H9 (cell line): ENCODE data around the gene PMM2. TPM values are rescaled to one million over a fixed set of nuclear protein-coding genes. Genes with fewer than 3 reads are reported as not detected.

Experiments
- DNase-seq: peaks from one replicate; pipeline ENCODE4 v3.0.0-alpha.2; 2017
- H2AFZ ChIP-seq: one replicate; pipeline ENCODE4 v1.6.1; 2013; ENCODE audit warnings: mild to moderate bottlenecking, low read length, control low read depth, moderate library complexity
- H2AK5ac ChIP-seq: 2 replicates; pipeline ENCODE4 v1.6.1; 2013; ENCODE audit warnings: low read length, control low read depth, mixed read lengths; ENCODE audit not compliant: insufficient read length
- H2BK120ac ChIP-seq: one replicate; pipeline ENCODE4 v1.6.1; 2013; ENCODE audit warnings: low read depth, mild to moderate bottlenecking, low read length, control low read depth, inconsistent platforms; ENCODE audit not compliant: poor library complexity, severe bottlenecking
- H2BK12ac ChIP-seq: 2 replicates; pipeline ENCODE4 v1.6.1; 2013; ENCODE audit warnings: low read length, control low read depth, mixed read lengths, low read depth; ENCODE audit not compliant: insufficient read length
- H2BK15ac ChIP-seq: 2 replicates; pipeline ENCODE4 v1.6.1; 2013; ENCODE audit warnings: low read depth, low read length, control low read depth
- H2BK20ac ChIP-seq: one replicate; pipeline ENCODE4 v1.6.1; 2013; ENCODE audit warnings: low read depth, mild to moderate bottlenecking, low read length, control low read depth, inconsistent platforms; ENCODE audit not compliant: poor library complexity, severe bottlenecking
- H2BK5ac ChIP-seq: 2 replicates; pipeline ENCODE4 v1.6.1; 2013; ENCODE audit warnings: low read length, control low read depth, mixed read lengths; ENCODE audit not compliant: insufficient read length
- H3K14ac ChIP-seq: 2 replicates; pipeline ENCODE4 v1.6.1; 2013; ENCODE audit warnings: low read length, control low read depth; ENCODE audit not compliant: insufficient read depth
- H3K18ac ChIP-seq: 2 replicates; pipeline ENCODE4 v1.6.1; 2013; ENCODE audit warnings: low read depth, mild to moderate bottlenecking, mixed read lengths, low read length, control low read depth; ENCODE audit not compliant: insufficient read length
- H3K23ac ChIP-seq: 2 replicates; pipeline ENCODE4 v1.6.1; 2013; ENCODE audit warnings: low read length, control low read depth, mixed read lengths, low read depth; ENCODE audit not compliant: insufficient read length
- H3K23me2 ChIP-seq: 2 replicates; pipeline ENCODE4 v1.6.1; 2013; ENCODE audit warnings: low read depth, mild to moderate bottlenecking, mixed read lengths, low read length, control low read depth; ENCODE audit not compliant: insufficient read length, poor library complexity, severe bottlenecking
- H3K27ac ChIP-seq: 2 replicates; pipeline ENCODE4 v1.5.1; 2013; ENCODE audit warnings: low read length, control low read depth, mixed read lengths, low read depth; ENCODE audit not compliant: insufficient read length
- H3K27me3 ChIP-seq: 2 replicates; pipeline ENCODE4 v1.6.1; 2013; ENCODE audit warnings: low read length, control low read depth, inconsistent platforms; ENCODE audit not compliant: insufficient read depth
- H3K4ac ChIP-seq: 2 replicates; pipeline ENCODE4 v1.6.1; 2013; ENCODE audit warnings: low read depth, mild to moderate bottlenecking, control low read depth, inconsistent platforms, low read length, moderate library complexity
- H3K4me1 ChIP-seq: 2 replicates; pipeline ENCODE4 v1.6.1; 2013; ENCODE audit warnings: low read length, control low read depth, inconsistent platforms; ENCODE audit not compliant: insufficient read depth
- H3K4me2 ChIP-seq: 2 replicates; pipeline ENCODE4 v1.6.1; 2013; ENCODE audit warnings: low read length, control low read depth, mixed read lengths; ENCODE audit not compliant: insufficient read length, insufficient read depth
- H3K56ac ChIP-seq: 2 replicates; pipeline ENCODE4 v1.6.1; 2013; ENCODE audit warnings: low read depth, mild to moderate bottlenecking, mixed read lengths, low read length, control low read depth; ENCODE audit not compliant: insufficient read length
- H3K79me1 ChIP-seq: 2 replicates; pipeline ENCODE4 v1.6.1; 2013; ENCODE audit warnings: low read depth, mild to moderate bottlenecking, moderate library complexity, low read length, control low read depth, inconsistent platforms; ENCODE audit not compliant: insufficient read depth, poor library complexity, severe bottlenecking
- H3K79me2 ChIP-seq: 2 replicates; pipeline ENCODE4 v1.6.1; 2013; ENCODE audit warnings: low read length, control low read depth, inconsistent platforms; ENCODE audit not compliant: insufficient read depth
- H3K9ac ChIP-seq: 2 replicates; pipeline ENCODE4 v1.6.1; 2013; ENCODE audit warnings: low read length, control low read depth, mixed read lengths; ENCODE audit not compliant: insufficient read length; ENCODE audit errors: extremely low read depth
- H3K9me3 ChIP-seq: one replicate; pipeline ENCODE4 v1.6.1; 2013; ENCODE audit warnings: low read depth, low read length, inconsistent platforms; ENCODE audit not compliant: control insufficient read depth
- H3T11ph ChIP-seq: one replicate; pipeline ENCODE4 v1.6.1; 2013; ENCODE audit warnings: mild to moderate bottlenecking, low read length, control low read depth, inconsistent platforms
- H4K20me1 ChIP-seq: one replicate; pipeline ENCODE4 v1.6.1; 2013; ENCODE audit not compliant: control insufficient read depth, insufficient read length, insufficient read depth
- H4K5ac ChIP-seq: 2 replicates; pipeline ENCODE4 v1.6.1; 2013; ENCODE audit warnings: low read depth, mild to moderate bottlenecking, mixed read lengths, low read length, control low read depth; ENCODE audit not compliant: insufficient read length
- H4K8ac ChIP-seq: replicated peaks from 2 replicates; pipeline ENCODE4 v1.6.1; 2013; ENCODE audit warnings: low read length, control low read depth, mixed read lengths, low read depth; ENCODE audit not compliant: insufficient read length
- H4K91ac ChIP-seq: 2 replicates; pipeline ENCODE4 v1.6.1; 2013; ENCODE audit warnings: low read depth, mild to moderate bottlenecking, moderate library complexity, mixed read lengths, low read length, control low read depth; ENCODE audit not compliant: insufficient read length
- H3K27ac Mint-ChIP-seq, 3 experiments: 2 replicates in 2 of 3; 3 replicates in 1 of 3; pipeline ENCODE4 v1.8.0; 2020 to 2021; ENCODE audit warnings: mixed read lengths in 3 of 3, mild to moderate bottlenecking in 1 of 3, moderate library complexity in 1 of 3
- H3K27me3 Mint-ChIP-seq: 2 replicates; pipeline ENCODE4 v1.8.0; 2021; ENCODE audit warnings: low read depth, mild to moderate bottlenecking, moderate library complexity, mixed read lengths
- H3K36me3 Mint-ChIP-seq, 3 experiments: 2 replicates in 2 of 3; 3 replicates in 1 of 3; pipeline ENCODE4 v1.8.0; 2020 to 2021; ENCODE audit warnings: low read depth in 3 of 3, mixed read lengths in 3 of 3; ENCODE audit not compliant: insufficient read depth in 1 of 3
- H3K4me1 Mint-ChIP-seq, 2 experiments: 2 replicates each; pipeline ENCODE4 v1.8.0; 2020; ENCODE audit warnings: mixed read lengths in 2 of 2
- H3K4me3 Mint-ChIP-seq, 2 experiments: 2 replicates in 1 of 2; 3 replicates in 1 of 2; pipeline ENCODE4 v1.8.0; 2020 to 2021; ENCODE audit warnings: mild to moderate bottlenecking in 2 of 2, mixed read lengths in 2 of 2, moderate library complexity in 1 of 2
- H3K9me3 Mint-ChIP-seq, 2 experiments: 2 replicates in 1 of 2; 3 replicates in 1 of 2; pipeline ENCODE4 v1.8.0; 2020; ENCODE audit warnings: mild to moderate bottlenecking in 2 of 2, mixed read lengths in 2 of 2, moderate library complexity in 1 of 2
- CTCF ChIP-seq: fragments of 200-600 bp; sonication (generic); conservative IDR thresholded peaks from 3 replicates; pipeline ENCODE4 v1.8.0; 2021; ENCODE audit warnings: antibody characterized with exemption, mild to moderate bottlenecking
- WGBS: extraction: QIAGEN DNeasy Blood & Tissue Kit; methylation state at CpG from one replicate; pipeline ENCODE4 v1.1.7; 2013; ENCODE audit warnings: missing lambda C conversion rate, low lambda C conversion rate, mixed read lengths; ENCODE audit not compliant: insufficient read length; ENCODE audit errors: extremely low coverage; 5-methylcytosine and 5-hydroxymethylcytosine counted together
- total RNA-seq: library from RNA; stranded (reverse); gene quantifications from 2 replicates; pipeline ENCODE4 v1.2.1, GENCODE V29; 2021

Gene PMM2
- total RNA-seq, 1 experiment from 2014 or later = 82.7 TPM

- no peaks in the 10 kb centered on the region for H3K27me3 Mint-ChIP-seq
- no peaks in the 10 kb centered on the region for H3K9me3 Mint-ChIP-seq
- Histone ChIP-seq H3K79me1 (no peaks in the 10 kb centered on the region), H3K4me1 (no peaks in the 10 kb centered on the region), H2BK5ac (no peak overlapping the region), H2AK5ac (no peak overlapping the region), H3K27ac (no peak overlapping the region), H3K27me3 (no peaks in the 10 kb centered on the region), H3K56ac (no peak overlapping the region), H4K5ac (no peak overlapping the region), H3K4me2 (no peak overlapping the region), H3K23ac (no peak overlapping the region), H2BK15ac (no peak overlapping the region), H2AFZ (no peak overlapping the region), H3K9me3 (no peaks in the 10 kb centered on the region), H3K18ac (no peak overlapping the region), H3K14ac (no peak overlapping the region), H3T11ph (no peak overlapping the region), H3K23me2 (no peaks in the 10 kb centered on the region), H4K91ac (no peak overlapping the region), H2BK120ac (no peak overlapping the region), H3K4ac (no peak overlapping the region; the same call in 1 of the 2 replicates), H2BK12ac (no peak overlapping the region), H4K8ac (no peak overlapping the region), H4K20me1 (no peaks in the 10 kb centered on the region), H3K9ac (no peak overlapping the region), H3K79me2 (no peaks in the 10 kb centered on the region), H2BK20ac (no peak overlapping the region)
- no peak overlapping the region for H3K27ac Mint-ChIP-seq
- TF ChIP-seq CTCF = no peak
- no peak overlapping the region for H3K4me3 Mint-ChIP-seq
- no peaks in the 10 kb centered on the region for H3K36me3 Mint-ChIP-seq
- H3K4me1 Mint-ChIP-seq = peaks cover 0 to 13% of the 10 kb centered on the region in 2 experiments; a peak in 2 of 4 replicates
- no CpG with 5 or more reads among the region's 14 CpGs for whole genome bisulfite sequencing
- DNase-seq = no peak
Observed at GRCh38 chr16:8751481-8752311, 45.9 kb upstream of the PMM2 start.
